Activated naive CD8-positive, alpha-beta T cell treated with anti-CD3 and anti-CD28 coated beads for 36 hours (primary cell): ENCODE data around the gene CDR2. TPM values are rescaled to one million over a fixed set of nuclear protein-coding genes. Genes with fewer than 3 reads are reported as not detected.

ENCODE experiments used
- DNase-seq: peaks from one replicate; pipeline ENCODE4 v3.0.0; 2021
- H3K27ac Mint-ChIP-seq: one replicate; pipeline ENCODE4 v1.8.0; 2022; ENCODE audit warnings: mild to moderate bottlenecking, moderate library complexity, mixed read lengths
- H3K27me3 Mint-ChIP-seq: one replicate; pipeline ENCODE4 v1.8.0; 2022; ENCODE audit warnings: mild to moderate bottlenecking, mixed read lengths
- H3K36me3 Mint-ChIP-seq: one replicate; pipeline ENCODE4 v1.8.0; 2021; ENCODE audit warnings: mild to moderate bottlenecking, mixed read lengths
- H3K4me1 Mint-ChIP-seq: one replicate; pipeline ENCODE4 v1.8.0; 2021; ENCODE audit warnings: mixed read lengths
- H3K4me3 Mint-ChIP-seq: one replicate; pipeline ENCODE4 v1.8.0; 2022; ENCODE audit warnings: mild to moderate bottlenecking, moderate library complexity, mixed read lengths
- H3K9me3 Mint-ChIP-seq: one replicate; pipeline ENCODE4 v1.8.0; 2022; ENCODE audit warnings: mixed read lengths
- total RNA-seq, 2 experiments: library from RNA; stranded (reverse); gene quantifications; one replicate each; pipeline ENCODE4 v1.2.3, GENCODE V29; 2021

Gene CDR2
- total RNA-seq, 2 experiments from 2014 or later: 31.6 to 34.7 TPM

- Mint-ChIP-seq H3K9me3 (no peaks in the 10 kb centered on the region), H3K4me3 (no peak overlapping the region), H3K27ac (no peak overlapping the region), H3K27me3 (no peaks in the 10 kb centered on the region), H3K4me1 (no peaks in the 10 kb centered on the region), H3K36me3 (peaks cover 29% of the 10 kb centered on the region)
- DNase-seq: no peak
Observed at GRCh38 chr16:22326771-22327445, 47.5 kb downstream of the CDR2 start.

DNA sequence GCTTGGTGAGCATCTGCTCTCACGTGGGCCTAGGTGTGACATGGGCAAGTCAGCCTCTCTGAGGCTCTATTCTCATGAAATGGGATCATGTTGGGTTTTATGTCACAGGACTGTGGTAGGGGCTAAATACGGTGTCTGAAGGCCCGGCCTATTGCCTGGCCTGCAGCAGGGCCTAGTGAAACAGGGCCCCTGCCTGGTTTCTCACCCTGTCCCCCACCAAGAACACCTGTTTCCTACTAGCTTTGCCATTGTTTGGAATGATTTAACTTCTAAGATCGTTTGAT, 48.1 kb downstream of the CDR2 start:
- Mint-ChIP-seq H3K27me3 (no peaks in the 10 kb centered on the region), H3K27ac (no peak overlapping the region), H3K4me3 (no peak overlapping the region), H3K9me3 (no peaks in the 10 kb centered on the region), H3K4me1 (no peaks in the 10 kb centered on the region), H3K36me3 (peaks cover 23% of the 10 kb centered on the region)
- no peak for DNase-seq

GRCh38 chr16:22325598-22326368, 48.6 kb downstream of the CDR2 start:
- no peak overlapping the region for H3K4me3 Mint-ChIP-seq
- no peak for DNase-seq
- peaks cover 4% of the 10 kb centered on the region for H3K4me1 Mint-ChIP-seq
- H3K27ac Mint-ChIP-seq: no peak overlapping the region
- H3K9me3 Mint-ChIP-seq: no peaks in the 10 kb centered on the region
- H3K27me3 Mint-ChIP-seq: no peaks in the 10 kb centered on the region
- peaks cover 26% of the 10 kb centered on the region for H3K36me3 Mint-ChIP-seq

DNA sequence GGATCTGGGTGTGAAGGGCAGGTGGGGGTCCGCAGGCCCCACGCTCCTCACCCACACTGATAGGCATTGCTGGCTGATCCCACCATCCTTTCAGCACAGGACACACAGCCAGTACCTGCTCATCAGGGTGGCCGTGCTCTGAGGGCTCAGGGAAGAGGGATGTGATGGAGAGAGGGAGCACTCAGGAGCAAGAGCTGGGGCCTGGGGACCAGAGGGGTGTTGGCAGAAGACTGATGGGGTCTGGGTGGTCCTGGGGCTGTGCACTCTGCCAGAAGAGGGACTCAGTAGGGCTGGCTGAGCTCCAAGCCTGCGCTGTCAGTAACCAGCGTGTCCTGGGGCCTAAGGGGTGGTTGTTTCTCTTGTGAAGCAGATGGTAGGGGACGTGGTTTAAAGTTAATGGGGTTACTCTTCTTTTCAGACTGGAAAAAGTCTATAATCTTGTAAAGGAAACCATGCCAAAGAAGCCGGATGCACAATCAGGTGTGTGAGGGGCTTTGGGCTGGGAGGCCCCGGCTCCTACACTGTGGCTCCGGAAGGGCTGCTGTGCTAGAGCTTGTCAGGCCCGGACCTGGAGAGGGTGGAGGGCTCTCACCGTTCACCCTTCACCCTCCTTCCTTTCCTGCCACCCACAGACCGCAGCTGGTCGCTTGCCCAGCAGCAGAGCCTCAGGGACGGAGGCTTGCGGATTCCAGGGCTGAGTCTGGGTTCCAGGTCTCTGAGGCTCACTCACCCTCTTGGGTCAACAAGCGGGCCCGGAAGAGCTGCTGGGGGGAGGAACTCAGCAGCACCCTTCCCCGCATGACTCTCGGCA, 49.4 kb downstream of the CDR2 start:
- peak overlapping the region; percentile 65 for H3K27ac Mint-ChIP-seq
- H3K4me3 Mint-ChIP-seq: no peak overlapping the region
- H3K9me3 Mint-ChIP-seq: no peaks in the 10 kb centered on the region
- DNase-seq: no peak
- H3K4me1 Mint-ChIP-seq: peaks cover 7% of the 10 kb centered on the region
- peaks cover 24% of the 10 kb centered on the region for H3K36me3 Mint-ChIP-seq
- no peaks in the 10 kb centered on the region for H3K27me3 Mint-ChIP-seq

- Mint-ChIP-seq H3K4me3 (no peak overlapping the region), H3K9me3 (no peaks in the 10 kb centered on the region), H3K4me1 (peaks cover 7% of the 10 kb centered on the region), H3K36me3 (peaks cover 20% of the 10 kb centered on the region), H3K27me3 (no peaks in the 10 kb centered on the region), H3K27ac (no peak overlapping the region)
- DNase-seq: no peak
Observed at GRCh38 chr16:22323959-22324786, 50.2 kb downstream of the CDR2 start.

DNA sequence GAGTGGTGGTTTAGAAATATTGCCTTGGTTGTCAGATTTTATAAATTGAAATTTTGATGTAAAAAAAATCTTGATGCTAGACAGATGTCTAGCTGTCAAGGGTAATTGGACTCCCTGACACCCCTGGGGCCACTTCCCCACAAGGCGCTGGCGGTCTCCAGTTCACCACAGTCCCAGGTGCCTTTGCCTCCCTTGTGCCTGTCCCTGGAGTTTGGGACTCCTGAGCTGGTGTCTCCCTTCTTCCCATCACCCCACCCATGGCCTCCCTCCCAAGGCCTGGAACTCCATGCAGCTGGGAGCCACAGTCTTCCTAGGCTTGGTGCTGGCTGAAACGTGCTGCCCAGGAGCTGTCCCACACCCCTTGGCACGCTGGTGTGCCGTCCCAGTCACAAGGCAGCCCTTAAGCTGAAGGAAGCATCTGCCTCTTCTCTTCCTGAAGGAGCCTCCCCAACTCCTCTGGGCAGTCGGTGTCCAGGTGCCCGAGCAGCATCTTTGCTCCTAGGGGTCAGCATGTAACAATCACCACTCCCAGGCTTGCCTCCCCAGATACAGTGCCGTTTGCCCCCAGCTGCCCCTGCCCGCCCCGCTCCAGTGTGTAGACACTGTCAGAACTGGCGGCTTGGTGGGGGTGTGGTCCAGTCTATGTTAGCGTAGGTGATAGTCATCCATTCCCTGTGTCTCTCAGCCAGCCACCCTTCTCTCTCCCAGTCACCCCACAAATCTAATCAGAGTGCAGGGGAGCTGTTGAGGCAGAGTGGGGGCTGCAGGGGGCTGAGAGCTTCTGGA, 51.1 kb downstream of the CDR2 start:
- Mint-ChIP-seq H3K27me3 (no peaks in the 10 kb centered on the region), H3K9me3 (no peaks in the 10 kb centered on the region), H3K4me3 (no peak overlapping the region), H3K4me1 (peaks cover 7% of the 10 kb centered on the region), H3K27ac (no peak overlapping the region), H3K36me3 (peaks cover 19% of the 10 kb centered on the region)
- DNase-seq: no peak

- Mint-ChIP-seq H3K36me3 (peaks cover 14% of the 10 kb centered on the region), H3K27ac (no peak overlapping the region), H3K27me3 (no peaks in the 10 kb centered on the region), H3K4me1 (peaks cover 7% of the 10 kb centered on the region), H3K4me3 (no peak overlapping the region), H3K9me3 (no peaks in the 10 kb centered on the region)
- no peak for DNase-seq
Observed at GRCh38 chr16:22322741-22323140, 51.7 kb downstream of the CDR2 start.

DNA sequence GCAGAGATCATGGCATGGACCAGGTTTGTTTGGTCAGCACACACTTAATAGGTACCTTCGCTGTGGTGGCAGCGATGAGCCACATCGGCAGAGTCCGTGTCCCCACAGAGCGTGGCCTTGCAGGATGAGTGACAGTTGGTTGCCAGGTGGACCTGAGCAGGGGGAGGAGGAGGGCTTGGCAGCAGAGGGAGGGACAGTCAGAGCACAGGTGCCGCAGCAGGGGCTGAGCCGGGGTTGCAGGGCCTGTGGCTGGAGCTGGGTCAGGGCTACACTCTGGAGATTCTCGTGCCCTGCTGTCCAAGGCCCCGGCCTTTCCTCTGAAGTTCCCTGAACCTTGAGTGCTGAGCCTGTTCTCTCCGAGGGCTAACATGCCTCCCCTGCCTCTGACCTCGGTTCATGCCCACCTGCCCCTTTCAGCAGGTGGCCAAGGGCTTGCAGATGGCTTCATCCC, 52.4 kb downstream of the CDR2 start:
- H3K27me3 Mint-ChIP-seq: no peaks in the 10 kb centered on the region
- no peaks in the 10 kb centered on the region for H3K9me3 Mint-ChIP-seq
- no peak overlapping the region for H3K27ac Mint-ChIP-seq
- H3K4me3 Mint-ChIP-seq: no peak overlapping the region
- peaks cover 7% of the 10 kb centered on the region for H3K4me1 Mint-ChIP-seq
- peaks cover 17% of the 10 kb centered on the region for H3K36me3 Mint-ChIP-seq
- no peak for DNase-seq

GRCh38 chr16:22321340-22322001, 52.9 kb downstream of the CDR2 start:
- peaks cover 7% of the 10 kb centered on the region for H3K4me1 Mint-ChIP-seq
- peaks cover 14% of the 10 kb centered on the region for H3K36me3 Mint-ChIP-seq
- DNase-seq: peak; percentile 63
- H3K9me3 Mint-ChIP-seq: no peaks in the 10 kb centered on the region
- no peaks in the 10 kb centered on the region for H3K27me3 Mint-ChIP-seq
- no peak overlapping the region for H3K4me3 Mint-ChIP-seq
- peak overlapping the region; percentile 52 for H3K27ac Mint-ChIP-seq

DNA sequence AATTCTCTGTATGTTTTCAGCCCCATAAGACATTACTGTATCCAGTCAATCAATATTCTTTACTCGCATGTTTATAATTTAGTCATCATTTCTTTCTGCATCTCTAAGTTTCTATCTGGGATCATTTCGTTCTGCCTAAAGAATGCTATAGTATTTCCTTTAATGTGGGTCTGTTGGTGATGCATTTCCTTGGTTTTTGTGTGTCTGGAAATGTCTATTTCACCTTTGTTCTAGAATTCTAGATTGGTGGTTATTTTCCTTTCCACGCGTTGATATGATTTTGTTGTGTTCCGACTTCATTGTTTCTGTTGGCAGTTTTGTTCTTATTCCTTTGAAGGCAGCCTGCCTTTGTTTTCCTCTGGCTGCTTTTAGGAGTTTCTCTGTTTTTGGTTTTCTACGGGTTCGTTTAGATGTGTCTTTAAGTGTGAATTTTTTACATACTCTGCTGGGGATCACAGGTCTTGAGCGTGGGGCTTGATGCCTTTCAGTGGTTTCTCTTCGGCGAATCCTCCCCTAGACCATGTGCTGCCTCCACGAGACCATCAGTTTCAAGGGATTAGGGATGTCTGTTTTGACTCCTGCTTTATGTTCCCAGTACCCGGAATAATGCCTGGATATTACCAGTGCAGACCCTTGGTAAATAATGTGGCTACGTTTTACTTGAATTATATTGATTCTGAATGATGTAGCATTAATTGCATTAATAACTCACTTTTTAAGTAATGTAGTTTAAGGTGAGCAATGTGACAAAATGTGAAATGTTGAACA, 53.7 kb downstream of the CDR2 start:
- no peak for DNase-seq
- Mint-ChIP-seq H3K27me3 (no peaks in the 10 kb centered on the region), H3K27ac (peak overlapping the region; percentile 52), H3K36me3 (peaks cover 15% of the 10 kb centered on the region), H3K4me1 (peaks cover 7% of the 10 kb centered on the region), H3K9me3 (no peaks in the 10 kb centered on the region), H3K4me3 (no peak overlapping the region)

GRCh38 chr16:22318690-22319358, 55.6 kb downstream of the CDR2 start:
- no peaks in the 10 kb centered on the region for H3K27me3 Mint-ChIP-seq
- peaks cover 15% of the 10 kb centered on the region for H3K36me3 Mint-ChIP-seq
- H3K4me3 Mint-ChIP-seq: no peak overlapping the region
- H3K9me3 Mint-ChIP-seq: no peaks in the 10 kb centered on the region
- H3K27ac Mint-ChIP-seq: peak overlapping the region; percentile 42
- H3K4me1 Mint-ChIP-seq: peaks cover 7% of the 10 kb centered on the region
- peak; percentile 60 for DNase-seq

DNA sequence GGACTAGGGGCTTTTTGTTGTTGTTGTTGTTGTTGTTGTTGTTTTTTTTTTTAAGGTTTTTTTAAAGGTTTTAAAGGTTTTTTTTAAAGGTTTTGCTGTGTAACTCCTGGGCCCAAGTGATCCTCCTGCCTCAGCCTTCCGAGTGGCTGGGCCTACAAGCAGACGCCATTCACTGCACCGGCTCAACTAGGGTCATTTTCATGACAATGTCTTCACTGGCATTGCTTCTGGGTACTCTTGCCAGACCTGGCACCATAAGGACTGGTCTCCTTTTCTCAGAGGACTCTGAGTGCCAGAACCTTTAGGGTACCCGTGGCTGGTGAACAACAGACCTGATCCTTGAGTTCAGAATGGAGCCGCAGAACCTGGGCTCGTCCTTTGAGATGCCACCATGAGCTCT, 56.8 kb downstream of the CDR2 start:
- Mint-ChIP-seq H3K27ac (no peak overlapping the region), H3K36me3 (peaks cover 19% of the 10 kb centered on the region), H3K4me3 (no peak overlapping the region), H3K27me3 (no peaks in the 10 kb centered on the region), H3K4me1 (peaks cover 7% of the 10 kb centered on the region), H3K9me3 (no peaks in the 10 kb centered on the region)
- no peak for DNase-seq
